GM12878 (cell line): Measurements from ENCODE around the gene SH2D2A. TPM values are rescaled to one million over a fixed set of nuclear protein-coding genes. Genes with fewer than 3 reads are reported as not detected.

Experiments
- ATAC-seq: fragments of 200-7000 bp; cut with Tn5 transposase; 3 replicates; pipeline ENCODE4 v1.9.1; 2020; ENCODE audit warnings: mild to moderate bottlenecking, moderate library complexity
- BruUV-seq: library from RNA; stranded (reverse); fragments of 400-500 nt; replicated peaks from 2 replicates; lab custom pipeline; 2021; lab: Mats Ljungman, UMichigan
- CTCF ChIA-PET: fragments of 300-600 bp; sonication (Branson Sonifier 250); formaldehyde crosslinking; extraction: SDS; loops from one replicate; lab custom pipeline; 2021; ENCODE audit warnings: inconsistent platforms; lab: Yijun Ruan, JAX
- POLR2A ChIA-PET: fragments of 350-600 bp; formaldehyde crosslinking; extraction: SDS; loops from one replicate; lab custom pipeline; 2021; ENCODE audit warnings: inconsistent platforms; lab: Charles Lee
- RAD21 ChIA-PET: fragments of 300-600 bp; sonication (Branson Sonifier 250); formaldehyde crosslinking; loops from one replicate; lab custom pipeline; 2023; ENCODE audit warnings: antibody characterized with exemption; ENCODE audit not compliant: unreplicated experiment; lab: Charles Lee
- SMC1A ChIA-PET: fragments of 300-600 bp; sonication (Branson Sonifier 250); formaldehyde crosslinking; loops from one replicate; lab custom pipeline; 2023; ENCODE audit not compliant: unreplicated experiment, uncharacterized antibody; lab: Charles Lee
- DNase-seq: peaks from one replicate; pipeline ENCODE4 v3.0.0-alpha.2; 2011; ENCODE audit warnings: low read depth, low spot score
- FAIRE-seq: peaks from 3 replicates; lab custom pipeline; 2011; peaks lifted over from hg19 to GRCh38; lab: Jason Lieb, UNC
- H2AFZ ChIP-seq: 2 replicates; pipeline ENCODE4 v1.6.0; 2011; ENCODE audit warnings: low read depth, low read length, control low read depth; ENCODE audit not compliant: control insufficient read depth
- H3K27ac ChIP-seq: 2 replicates; pipeline ENCODE4 v1.5.1; 2011; ENCODE audit warnings: control low read depth; ENCODE audit not compliant: control insufficient read depth, insufficient read depth
- H3K27me3 ChIP-seq, 2 experiments: replicated peaks in 1 of 2; 2 replicates each; pipeline versions ENCODE4 v1.6.0 to v1.6.1; 2011; ENCODE audit warnings: low read length in 1 of 2; ENCODE audit not compliant: control insufficient read depth in 2 of 2, insufficient read depth in 2 of 2
- H3K36me3 ChIP-seq, 2 experiments: 2 replicates each; pipeline ENCODE4 v1.5.1; 2011; ENCODE audit warnings: low read length in 1 of 2; ENCODE audit not compliant: control insufficient read depth in 2 of 2, insufficient read depth in 2 of 2
- H3K4me1 ChIP-seq: 2 replicates; pipeline ENCODE4 v1.6.1; 2011; ENCODE audit warnings: mild to moderate bottlenecking, low read length, moderate library complexity, mixed read lengths; ENCODE audit not compliant: control insufficient read depth, insufficient read depth
- H3K4me2 ChIP-seq: 2 replicates; pipeline ENCODE4 v1.6.0; 2011; ENCODE audit warnings: control low read depth; ENCODE audit not compliant: control insufficient read depth, insufficient read depth
- H3K4me3 ChIP-seq: fragments of 200-600 bp; sonication (generic); 2 replicates; pipeline ENCODE4 v1.5.1; 2016
- H3K79me2 ChIP-seq: 2 replicates; pipeline ENCODE4 v1.6.0; 2011; ENCODE audit warnings: low read length; ENCODE audit not compliant: control insufficient read depth, insufficient read depth
- H3K9ac ChIP-seq: 2 replicates; pipeline ENCODE4 v1.8.0; 2011; ENCODE audit warnings: low read length, control low read depth, mixed read lengths; ENCODE audit not compliant: control insufficient read depth, insufficient read depth
- H3K9me3 ChIP-seq: replicated peaks from 3 replicates; pipeline ENCODE4 v1.5.1; 2011; ENCODE audit warnings: mild to moderate bottlenecking, low read length; ENCODE audit not compliant: control insufficient read depth, insufficient read depth
- H4K20me1 ChIP-seq: 2 replicates; pipeline ENCODE4 v1.6.0; 2011; ENCODE audit not compliant: control insufficient read depth, insufficient read depth
- ASH2L ChIP-seq: fragments of 300-600, 200-600 bp; sonication (generic); IDR thresholded peaks from 2 replicates; pipeline ENCODE4 v1.6.1; 2017; ENCODE audit warnings: low read depth, mild to moderate bottlenecking, borderline replicate concordance
- EP300 ChIP-seq, 2 experiments: fragments of 150-350 bp in 1 of 2; IDR thresholded peaks; 2 replicates each; pipeline ENCODE4 v1.6.1; 2011 to 2012; ENCODE audit warnings: low read depth in 2 of 2, low read length in 2 of 2, borderline replicate concordance in 1 of 2, improper control_type of control experiment in 1 of 2, inconsistent platforms in 1 of 2; ENCODE audit not compliant: control insufficient read depth in 1 of 2
- FOS ChIP-seq: IDR thresholded peaks from 3 replicates; pipeline ENCODE4 v1.6.1; 2011; ENCODE audit warnings: borderline replicate concordance; ENCODE audit not compliant: insufficient read length; ENCODE audit errors: extremely low read depth
- MXI1 ChIP-seq: fragments of 150-350 bp; IDR thresholded peaks from 2 replicates; pipeline ENCODE4 v1.6.1; 2011; ENCODE audit warnings: low read depth, mild to moderate bottlenecking, inconsistent platforms, low read length, improper control_type of control experiment
- NFYA ChIP-seq: IDR thresholded peaks from 2 replicates; pipeline ENCODE4 v1.6.1; 2011; ENCODE audit warnings: low read depth, mild to moderate bottlenecking, low read length, improper control_type of control experiment, borderline replicate concordance
- POU2F2 ChIP-seq: IDR thresholded peaks from 3 replicates; pipeline ENCODE4 v1.6.1; 2011; ENCODE audit warnings: low read depth, mild to moderate bottlenecking, low read length, borderline replicate concordance
- RB1 ChIP-seq: fragments of 450-650 bp; formaldehyde crosslinking; IDR thresholded peaks from 2 replicates; pipeline ENCODE4 v1.6.1; 2017; ENCODE audit warnings: mild to moderate bottlenecking, borderline replicate concordance
- WGBS: methylation state at CpG from one replicate; pipeline ENCODE4 v1.1.6; 2016; ENCODE audit warnings: low lambda C conversion rate; ENCODE audit not compliant: insufficient replicate concordance, insufficient coverage; ENCODE audit errors: missing lambda C conversion rate; 5-methylcytosine and 5-hydroxymethylcytosine counted together
- in situ Hi-C: fragments of 300-500 bp; cut with MboI; formaldehyde crosslinking; loops from 9 replicates; pipeline ENCODE4 v1.14.3; 2018; ENCODE audit warnings: mixed read lengths
- intact Hi-C: fragments of 100-400 bp; cut with micrococcal nuclease; formaldehyde crosslinking; loops from one replicate; pipeline ENCODE4 v1.14.2; 2022; ENCODE audit not compliant: unreplicated experiment
- polyA plus RNA-seq, 11 experiments: library from polyadenylated mRNA; depleted of rRNA in 4 of 11; unstranded in 6 of 11; stranded (reverse) in 5 of 11; fragments of >200 nt; fragmentation: Nextera tagmentation in 4 of 11; fragmentation: Illumina TruSeq in 1 of 11; extraction: Ambion mirVana in 4 of 11; extraction: Trizol in 1 of 11; gene quantifications; 1 replicate in 1 of 11; 2 replicates in 10 of 11; pipeline versions ENCODE4 v1.2.1 to v1.2.3, GENCODE V29; 2011 to 2016; ENCODE audit warnings: inconsistent platforms in 2 of 11, missing spikeins in 2 of 11, low read depth in 1 of 11
- total RNA-seq, 4 experiments: library from RNA; depleted of rRNA in 3 of 4; stranded (reverse); fragments of >200 nt in 3 of 4; fragmentation: Illumina TruSeq in 1 of 4; extraction: Trizol in 1 of 4; gene quantifications; 2 replicates each; pipeline versions ENCODE4 v1.2.1 to v1.2.3, GENCODE V29; 2013 to 2021
- TF ChIP-seq, protein P1 (sequence below): fragments of 450-650 bp; IDR thresholded peaks from 2 replicates; pipeline ENCODE4 v1.6.1; 2017; ENCODE audit warnings: mild to moderate bottlenecking
- TF ChIP-seq, protein P2 (sequence below): fragments of 450-650 bp; formaldehyde crosslinking; IDR thresholded peaks from 2 replicates; pipeline ENCODE4 v1.4.0; 2022; ENCODE audit warnings: mild to moderate bottlenecking, moderate library complexity

The SH2D2A gene
- total and polyA plus RNA-seq, 10 of the 15 experiments (the other 5 are each of a cell fraction or from before 2014, with no cell fraction given): 0.72 to 15.9 (median 7.0) TPM

DNA sequence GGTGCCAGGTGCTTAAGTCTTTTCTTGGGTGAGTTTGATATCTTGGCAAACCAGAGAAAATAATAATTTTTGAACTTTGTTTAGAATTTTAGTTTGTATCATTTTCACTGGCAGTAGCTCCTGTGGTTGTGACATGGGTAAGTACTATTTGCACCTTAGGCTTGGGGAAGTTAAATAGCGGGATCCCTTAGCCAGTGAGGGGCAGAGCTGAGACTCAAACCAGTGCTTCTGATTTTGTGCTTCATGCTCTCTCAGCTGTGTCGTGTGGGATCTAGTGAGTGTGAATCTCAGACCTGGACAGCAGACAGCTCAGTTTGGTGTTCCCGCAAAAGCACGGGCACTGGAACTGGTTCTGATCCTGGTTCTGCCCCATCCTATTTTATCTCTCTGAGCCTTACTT, 39.7 kb downstream of the SH2D2A start:
- ChIA-PET POLR2A (no interaction called here), SMC1A (interaction anchor here (0.9 to 1.9 kb wide), 6 partner anchors 13 to 83 kb away, joined by 3 to 7 read pairs (median 3); partner anchors contain the start of genes ISG20L2 and METTL25B), CTCF (interaction anchor here (0.8 to 10.1 kb wide), 8 partner anchors 8 to 114 kb away, joined by 3 to 84 read pairs (median 4); partner anchors contain the start of genes ISG20L2, METTL25B and NTRK1), RAD21 (interaction anchor here (0.9 to 1.7 kb wide), 4 partner anchors 36 to 113 kb away, joined by 3 to 13 read pairs (median 4); partner anchors contain the start of gene MRPL24)
- Histone ChIP-seq H3K4me2 (peak overlapping the region; percentile 5; the same call in 1 of the 2 replicates), H3K27ac (no peak overlapping the region), H4K20me1 (no peaks in the 10 kb centered on the region), H3K79me2 (peaks cover 66% of the 10 kb centered on the region), H3K4me3 (no peak overlapping the region), H3K36me3 (peaks cover 0 to 16% of the 10 kb centered on the region in 2 experiments; a peak in 2 of 4 replicates), H3K9ac (no peak overlapping the region), H3K9me3 (no peaks in the 10 kb centered on the region), H3K4me1 (no peaks in the 10 kb centered on the region)
- 51% methylated on average over 4 of the region's 4 CpGs for WGBS
- in situ Hi-C loops (no loop called here), intact Hi-C loops (no loop called here)
- ATAC-seq (peak; percentile 57), DNase-seq (no peak), FAIRE-seq (peak; percentile 23)
- no TSS peak for BruUV-seq
- no peak for TF ChIP-seq MXI1
- TF ChIP-seq EP300 (IDR thresholded peaks at IDR 0.05; ENCODE audit: borderline replicate concordance in 1 of 2, control insufficient read depth in 1 of 2, low read depth in 2 of 2, low read length in 2 of 2): no peak
- no peak for TF ChIP-seq NFYA
- TF ChIP-seq, all 136 proteins: peak for 0
- no peak overlapping the region for H2AFZ ChIP-seq
- H3K27me3 ChIP-seq: no peaks in the 10 kb centered on the region

DNA sequence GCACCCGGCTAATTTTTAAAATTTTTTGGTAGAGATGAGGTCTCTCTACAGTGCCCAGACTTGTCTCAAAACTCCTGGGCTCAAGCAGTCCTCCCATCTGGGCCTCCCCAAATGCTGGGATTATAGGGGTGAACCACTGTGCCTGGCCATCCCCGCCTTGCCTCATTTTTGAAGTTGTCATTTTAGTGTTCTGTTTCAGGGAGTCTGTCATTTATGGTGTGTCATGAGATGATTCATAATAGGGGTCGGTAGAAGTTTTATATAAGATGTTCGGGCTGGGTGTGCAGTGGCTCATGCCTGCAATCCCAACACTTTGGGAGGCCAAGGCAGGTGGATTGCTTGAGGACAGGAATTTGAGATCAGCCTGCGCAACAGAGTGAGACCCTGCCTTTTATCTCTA, 40.8 kb downstream of the SH2D2A start:
- Histone ChIP-seq H3K79me2 (peaks cover 68% of the 10 kb centered on the region), H3K27me3 (no peaks in the 10 kb centered on the region), H3K27ac (no peak overlapping the region), H3K4me3 (no peak overlapping the region), H3K9ac (no peak overlapping the region), H3K9me3 (no peaks in the 10 kb centered on the region), H4K20me1 (no peaks in the 10 kb centered on the region), H3K36me3 (peaks cover 0 to 14% of the 10 kb centered on the region in 2 experiments; a peak in 2 of 4 replicates), H3K4me1 (no peaks in the 10 kb centered on the region), H3K4me2 (0 out of 2 replicates have a peak overlapping the region, but pooled peaks have one; percentile 27), H2AFZ (no peak overlapping the region)
- DNase-seq: no peak
- 75% methylated on average over 5 of the region's 5 CpGs for WGBS
- intact Hi-C loops: no loop called here
- SMC1A ChIA-PET: interaction anchor here (1.6 to 1.9 kb wide), 4 partner anchors 14 to 84 kb away, joined by 3 to 7 read pairs (median 4); partner anchors contain the start of genes ISG20L2 and METTL25B
- CTCF ChIA-PET: interaction anchor here (0.6 to 10.1 kb wide), 7 partner anchors 7 to 116 kb away, joined by 3 to 84 read pairs (median 5); partner anchors contain the start of genes ISG20L2, METTL25B and NTRK1
- in situ Hi-C loops: no loop called here
- no peak; the same call in 2 of the 3 replicates for ATAC-seq
- RAD21 ChIA-PET: interaction anchor here (0.7 to 1.7 kb wide), 3 partner anchors 24 to 86 kb away, joined by 3 to 13 read pairs (median 4); no protein-coding TSS in a partner anchor
- no TSS peak for BruUV-seq
- POLR2A ChIA-PET: no interaction called here
- no peak for FAIRE-seq
- no peak for TF ChIP-seq POU2F2
- TF ChIP-seq FOS: no peak
- TF ChIP-seq, protein P1, sequence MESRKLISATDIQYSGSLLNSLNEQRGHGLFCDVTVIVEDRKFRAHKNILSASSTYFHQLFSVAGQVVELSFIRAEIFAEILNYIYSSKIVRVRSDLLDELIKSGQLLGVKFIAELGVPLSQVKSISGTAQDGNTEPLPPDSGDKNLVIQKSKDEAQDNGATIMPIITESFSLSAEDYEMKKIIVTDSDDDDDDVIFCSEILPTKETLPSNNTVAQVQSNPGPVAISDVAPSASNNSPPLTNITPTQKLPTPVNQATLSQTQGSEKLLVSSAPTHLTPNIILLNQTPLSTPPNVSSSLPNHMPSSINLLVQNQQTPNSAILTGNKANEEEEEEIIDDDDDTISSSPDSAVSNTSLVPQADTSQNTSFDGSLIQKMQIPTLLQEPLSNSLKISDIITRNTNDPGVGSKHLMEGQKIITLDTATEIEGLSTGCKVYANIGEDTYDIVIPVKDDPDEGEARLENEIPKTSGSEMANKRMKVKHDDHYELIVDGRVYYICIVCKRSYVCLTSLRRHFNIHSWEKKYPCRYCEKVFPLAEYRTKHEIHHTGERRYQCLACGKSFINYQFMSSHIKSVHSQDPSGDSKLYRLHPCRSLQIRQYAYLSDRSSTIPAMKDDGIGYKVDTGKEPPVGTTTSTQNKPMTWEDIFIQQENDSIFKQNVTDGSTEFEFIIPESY: no peak
- no peak for TF ChIP-seq MXI1
- TF ChIP-seq, protein P2, sequence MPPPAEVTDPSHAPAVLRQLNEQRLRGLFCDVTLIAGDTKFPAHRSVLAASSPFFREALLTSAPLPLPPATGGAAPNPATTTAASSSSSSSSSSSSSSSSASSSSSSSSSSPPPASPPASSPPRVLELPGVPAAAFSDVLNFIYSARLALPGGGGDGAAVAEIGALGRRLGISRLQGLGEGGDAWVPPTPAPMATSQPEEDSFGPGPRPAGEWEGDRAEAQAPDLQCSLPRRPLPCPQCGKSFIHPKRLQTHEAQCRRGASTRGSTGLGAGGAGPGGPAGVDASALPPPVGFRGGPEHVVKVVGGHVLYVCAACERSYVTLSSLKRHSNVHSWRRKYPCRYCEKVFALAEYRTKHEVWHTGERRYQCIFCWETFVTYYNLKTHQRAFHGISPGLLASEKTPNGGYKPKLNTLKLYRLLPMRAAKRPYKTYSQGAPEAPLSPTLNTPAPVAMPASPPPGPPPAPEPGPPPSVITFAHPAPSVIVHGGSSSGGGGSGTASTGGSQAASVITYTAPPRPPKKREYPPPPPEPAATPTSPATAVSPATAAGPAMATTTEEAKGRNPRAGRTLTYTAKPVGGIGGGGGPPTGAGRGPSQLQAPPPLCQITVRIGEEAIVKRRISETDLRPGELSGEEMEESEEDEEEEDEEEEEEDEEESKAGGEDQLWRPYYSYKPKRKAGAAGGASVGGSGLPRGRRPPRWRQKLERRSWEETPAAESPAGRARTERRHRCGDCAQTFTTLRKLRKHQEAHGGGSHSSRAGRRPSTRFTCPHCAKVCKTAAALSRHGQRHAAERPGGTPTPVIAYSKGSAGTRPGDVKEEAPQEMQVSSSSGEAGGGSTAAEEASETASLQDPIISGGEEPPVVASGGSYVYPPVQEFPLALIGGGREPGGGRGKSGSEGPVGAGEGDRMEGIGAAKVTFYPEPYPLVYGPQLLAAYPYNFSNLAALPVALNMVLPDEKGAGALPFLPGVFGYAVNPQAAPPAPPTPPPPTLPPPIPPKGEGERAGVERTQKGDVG: no peak
- no peak for TF ChIP-seq ASH2L
- TF ChIP-seq RB1: no peak
